Measurements from ENCODE around the gene TCEA3. TPM values are rescaled to one million over a fixed set of nuclear protein-coding genes. Genes with fewer than 3 reads are reported as not detected.

Gene TCEA3
- total and polyA plus RNA-seq, 2 donors (not counting 3 experiments of a cell fraction or from before 2014, with no cell fraction given), result 1.5 to 3.7 TPM

DNA sequence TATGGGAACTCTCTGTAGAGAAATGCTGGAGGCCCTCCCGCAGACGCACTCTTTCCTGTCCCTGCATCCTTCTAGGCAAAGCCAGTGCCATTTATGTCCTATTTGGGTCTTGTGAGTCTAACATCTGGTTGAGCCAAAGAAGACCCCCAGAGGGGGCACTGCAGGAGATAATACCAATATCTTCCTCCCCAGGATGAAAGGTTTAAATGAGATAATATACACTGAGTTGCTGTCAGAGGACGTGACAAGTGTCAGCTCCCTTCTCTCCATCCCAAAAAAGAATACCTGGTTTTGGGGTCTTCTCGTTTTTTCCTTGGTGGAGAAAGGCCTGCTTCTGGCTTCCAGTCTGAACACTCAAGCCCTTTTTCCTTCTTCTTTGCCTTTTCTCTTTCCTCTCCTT, 7.6 kb downstream of the TCEA3 start:
- TF ChIP-seq, protein P1, sequence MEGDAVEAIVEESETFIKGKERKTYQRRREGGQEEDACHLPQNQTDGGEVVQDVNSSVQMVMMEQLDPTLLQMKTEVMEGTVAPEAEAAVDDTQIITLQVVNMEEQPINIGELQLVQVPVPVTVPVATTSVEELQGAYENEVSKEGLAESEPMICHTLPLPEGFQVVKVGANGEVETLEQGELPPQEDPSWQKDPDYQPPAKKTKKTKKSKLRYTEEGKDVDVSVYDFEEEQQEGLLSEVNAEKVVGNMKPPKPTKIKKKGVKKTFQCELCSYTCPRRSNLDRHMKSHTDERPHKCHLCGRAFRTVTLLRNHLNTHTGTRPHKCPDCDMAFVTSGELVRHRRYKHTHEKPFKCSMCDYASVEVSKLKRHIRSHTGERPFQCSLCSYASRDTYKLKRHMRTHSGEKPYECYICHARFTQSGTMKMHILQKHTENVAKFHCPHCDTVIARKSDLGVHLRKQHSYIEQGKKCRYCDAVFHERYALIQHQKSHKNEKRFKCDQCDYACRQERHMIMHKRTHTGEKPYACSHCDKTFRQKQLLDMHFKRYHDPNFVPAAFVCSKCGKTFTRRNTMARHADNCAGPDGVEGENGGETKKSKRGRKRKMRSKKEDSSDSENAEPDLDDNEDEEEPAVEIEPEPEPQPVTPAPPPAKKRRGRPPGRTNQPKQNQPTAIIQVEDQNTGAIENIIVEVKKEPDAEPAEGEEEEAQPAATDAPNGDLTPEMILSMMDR (IDR thresholded peaks at IDR 0.05; ENCODE audit: extremely low read depth in 1 of 2, insufficient read depth in 1 of 2, low read depth in 1 of 2, low read length in 2 of 2), result no peak
- no peak for TF ChIP-seq POLR2A (IDR thresholded peaks at IDR 0.05; ENCODE audit: low read depth, low read length)
- TF ChIP-seq, protein P2, sequence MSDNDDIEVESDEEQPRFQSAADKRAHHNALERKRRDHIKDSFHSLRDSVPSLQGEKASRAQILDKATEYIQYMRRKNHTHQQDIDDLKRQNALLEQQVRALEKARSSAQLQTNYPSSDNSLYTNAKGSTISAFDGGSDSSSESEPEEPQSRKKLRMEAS (IDR thresholded peaks at IDR 0.05; ENCODE audit: insufficient read depth, insufficient read length), result no peak
- TF ChIP-seq JUN (IDR thresholded peaks at IDR 0.05; ENCODE audit: borderline replicate concordance, insufficient read depth, insufficient read length, low read depth), result no peak
- no peak for TF ChIP-seq GATA2 (IDR thresholded peaks at IDR 0.05; ENCODE audit: insufficient read depth, insufficient read length, low read depth, low read length)
- TF ChIP-seq POLR2AphosphoS5 (IDR thresholded peaks at IDR 0.05; ENCODE audit: insufficient read depth, low read depth, low read length), result no peak
- TF ChIP-seq MYC (IDR thresholded peaks at IDR 0.05; ENCODE audit: low read depth, low read length), result no peak
- no peak for TF ChIP-seq FOS (IDR thresholded peaks at IDR 0.05; ENCODE audit: borderline replicate concordance, insufficient read depth, low read length)
- TF ChIP-seq EZH2 (IDR thresholded peaks at IDR 0.05; ENCODE audit: borderline replicate concordance, low read depth, low read length, severe bottlenecking), result no peak
- Histone ChIP-seq H3K4me3 (replicated peaks in 1 of 3; ENCODE audit: insufficient read depth in 1 of 3, low read depth in 1 of 3, low read length in 3 of 3) (no peak overlapping the region), H3K27me3 (ENCODE audit: control insufficient read depth in 2 of 2, insufficient read depth in 2 of 2, low read length in 2 of 2) (no peaks in the 10 kb centered on the region), H2AFZ (ENCODE audit: low read depth, low read length) (no peak overlapping the region), H4K20me1 (replicated peaks; ENCODE audit: control insufficient read depth, extremely low read depth, insufficient read depth, low read length) (no peaks in the 10 kb centered on the region), H3K36me3 (ENCODE audit: control insufficient read depth in 2 of 2, extremely low read depth in 1 of 2, insufficient read depth in 2 of 2, low read length in 2 of 2) (no peaks in the 10 kb centered on the region), H3K4me2 (ENCODE audit: insufficient read depth, low read length) (no peak overlapping the region), H3K79me2 (ENCODE audit: control insufficient read depth, insufficient read depth, low read length) (no peaks in the 10 kb centered on the region), H3K9ac (replicated peaks; ENCODE audit: extremely low read depth, insufficient read depth, low read length) (no peak overlapping the region), H3K9me3 (replicated peaks; ENCODE audit: control insufficient read depth, insufficient read depth, low read length) (no peaks in the 10 kb centered on the region), H3K9me1 (replicated peaks; ENCODE audit: control insufficient read depth, extremely low read depth, insufficient read depth, low read length) (no peaks in the 10 kb centered on the region), H3K27ac (ENCODE audit: insufficient read depth, low read depth, low read length) (no peak overlapping the region), H3K4me1 (ENCODE audit: control insufficient read depth, extremely low read depth, insufficient read depth, low read length) (no peaks in the 10 kb centered on the region)
- intact Hi-C loops (cut with micrococcal nuclease), result no loop called here
- no peak for FAIRE-seq
- POLR2A ChIA-PET, result no interaction called here
- dilution Hi-C loops (cut with MboI; ENCODE audit: extremely low pct_ligation_motif_present, low sequenced_read_pairs), result no loop called here
- DNase-seq (ENCODE audit: low read depth, low spot score), result no peak
- no TSS peak for BruUV-seq (replicated peaks)
- CTCF ChIA-PET, result interaction anchor here (1.6 kb wide), 1 partner anchor 80 kb away, joined by 4 read pairs; no protein-coding TSS in a partner anchor
